HG02938 (cell line): ENCODE measurements around the gene S1PR3.

Experiments
- ATAC-seq: cut with Tn5 transposase; IDR thresholded peaks from one replicate; pipeline ENCODE4 v1.9.1; 2021; ENCODE audit warnings: mild to moderate bottlenecking, moderate library complexity; ENCODE audit not compliant: unreplicated experiment

The S1PR3 gene

GRCh38 chr9:89029788-89030187 lies 38.5 kb downstream of the S1PR3 start:
- ATAC-seq = no peak

GRCh38 chr9:89032173-89032572 lies 40.9 kb downstream of the S1PR3 start:
- ATAC-seq = no peak

GRCh38 chr9:89032661-89033060 lies 41.4 kb downstream of the S1PR3 start:
- ATAC-seq = no peak

- ATAC-seq = no peak
Measured at GRCh38 chr9:89036383-89036782, 45.1 kb downstream of the S1PR3 start.

- ATAC-seq = no peak
Measured at GRCh38 chr9:89036891-89037290, 45.6 kb downstream of the S1PR3 start.

GRCh38 chr9:89037346-89037745 lies 46.1 kb downstream of the S1PR3 start:
- ATAC-seq = no peak

- ATAC-seq = no peak
Measured at GRCh38 chr9:89037891-89038290, 46.6 kb downstream of the S1PR3 start.

GRCh38 chr9:89038382-89039103 lies 47.3 kb downstream of the S1PR3 start:
- no peak for ATAC-seq

- no peak for ATAC-seq
Measured at GRCh38 chr9:89039104-89039465, 47.8 kb downstream of the S1PR3 start.

DNA sequence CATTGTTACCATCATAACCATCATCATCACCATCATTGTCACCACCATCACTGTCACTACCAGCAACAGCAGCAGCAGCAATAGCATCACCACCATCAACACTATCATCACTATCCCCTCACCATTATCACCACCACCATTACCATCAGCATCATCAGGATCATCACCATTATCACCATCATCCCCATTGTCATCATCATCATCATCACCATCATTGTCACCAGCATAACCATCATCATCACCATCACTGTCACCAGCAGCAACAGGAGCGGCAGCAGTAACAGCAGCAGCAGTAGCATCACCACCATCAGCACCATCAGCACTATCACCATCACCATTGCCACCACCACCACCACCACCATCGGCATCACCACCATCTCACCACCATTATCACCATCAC lies 48.4 kb downstream of the S1PR3 start:
- no peak for ATAC-seq

DNA sequence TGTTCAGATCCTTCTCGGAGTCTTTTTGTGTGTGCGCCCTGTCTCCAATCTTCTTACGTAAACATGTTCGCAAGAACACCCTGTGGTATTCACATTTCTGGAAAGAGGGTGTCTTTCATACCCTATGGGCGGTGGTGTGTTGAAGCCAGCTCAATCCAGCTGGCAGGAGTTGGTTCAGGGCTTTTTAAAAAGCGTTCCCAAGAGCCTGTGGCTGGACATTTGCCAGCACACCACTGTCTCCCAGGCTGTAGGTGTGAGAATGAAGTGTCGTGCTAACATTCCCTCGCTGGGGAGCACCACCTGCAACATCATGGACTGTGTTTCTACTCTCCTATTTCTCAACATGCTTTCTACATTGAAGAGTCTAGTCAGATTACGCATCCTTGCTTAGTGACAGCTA lies 51.7 kb downstream of the S1PR3 start:
- no peak for ATAC-seq

DNA sequence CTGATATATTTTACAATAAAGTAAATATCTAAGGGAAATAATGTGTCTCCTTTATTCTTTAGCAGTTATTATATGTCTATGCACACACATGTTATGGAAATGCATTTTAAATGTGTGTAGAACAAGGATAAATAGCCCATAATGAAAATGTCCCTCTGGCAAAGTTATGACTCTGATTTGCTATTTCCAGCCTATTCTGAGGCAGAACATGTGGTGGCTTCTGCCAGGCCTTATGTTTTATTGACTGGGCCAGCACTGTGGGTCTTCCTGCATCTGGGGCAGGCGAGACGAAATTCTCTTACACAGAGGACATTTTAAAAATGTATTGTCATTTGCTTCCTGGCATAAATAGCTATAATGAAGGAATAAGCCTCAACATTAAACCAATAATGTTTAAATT lies 52.8 kb downstream of the S1PR3 start:
- no peak for ATAC-seq

DNA sequence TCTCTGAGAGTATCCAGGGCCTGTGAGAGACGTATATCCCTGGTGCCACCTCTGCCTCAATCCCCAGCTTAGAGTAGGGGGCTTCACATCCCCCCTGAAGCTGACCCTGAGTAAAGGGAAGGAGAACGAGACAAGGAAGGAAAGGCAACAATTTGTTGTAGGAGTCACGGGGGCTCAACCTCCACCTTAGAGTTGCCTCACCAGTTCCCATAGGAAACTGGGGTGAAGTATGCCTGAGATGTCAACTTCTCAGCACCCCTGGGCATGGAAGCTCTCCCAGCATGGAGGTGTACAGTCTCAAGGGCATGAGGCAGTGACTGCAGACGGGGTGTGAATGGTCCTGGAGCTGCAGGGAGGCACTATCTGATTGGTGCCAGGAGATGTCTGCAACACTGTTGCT lies 53.6 kb downstream of the S1PR3 start:
- ATAC-seq = no peak

GRCh38 chr9:89046832-89047231 lies 55.6 kb downstream of the S1PR3 start:
- ATAC-seq = no peak

GRCh38 chr9:89047667-89048066 lies 56.4 kb downstream of the S1PR3 start:
- no peak for ATAC-seq

DNA sequence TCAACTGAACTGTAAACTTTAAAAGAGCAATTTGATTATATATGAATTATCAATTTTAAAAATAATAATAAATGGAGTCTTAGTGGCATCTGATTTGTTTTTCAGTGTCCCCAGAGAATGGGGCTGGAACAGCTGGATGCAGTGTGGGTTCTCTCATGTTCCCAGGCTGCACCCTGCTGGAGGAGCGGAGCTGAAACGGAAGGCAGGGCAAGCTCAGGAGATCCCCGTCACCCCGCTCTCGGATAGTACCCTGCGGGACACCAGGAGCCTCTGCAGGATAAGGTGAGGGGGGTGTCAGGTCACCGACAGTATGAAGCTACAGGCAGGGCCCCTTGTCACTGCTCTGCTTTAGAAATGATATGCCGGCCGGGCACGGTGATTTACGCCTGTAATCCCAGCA lies 57.3 kb downstream of the S1PR3 start:
- ATAC-seq = no peak

DNA sequence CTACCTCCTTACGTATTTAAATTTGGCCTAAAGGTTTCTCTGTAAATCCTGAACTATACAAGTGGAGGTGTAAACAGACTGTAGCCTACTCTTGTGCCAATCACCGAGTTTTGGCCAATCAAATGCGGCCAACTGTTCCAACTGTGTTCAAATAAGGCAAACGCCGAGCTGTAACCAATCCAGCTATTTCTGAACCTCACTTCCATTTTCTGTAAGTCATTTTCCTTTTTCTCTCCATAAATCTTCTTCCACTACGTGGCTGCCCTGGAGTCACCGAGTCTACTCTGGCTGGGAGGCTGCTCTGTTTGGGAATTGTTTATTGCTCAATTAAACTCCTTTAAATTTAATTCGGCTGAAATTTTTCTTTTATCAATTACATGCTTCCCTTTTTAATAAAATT lies 58.4 kb downstream of the S1PR3 start:
- no peak for ATAC-seq

- no peak for ATAC-seq
Measured at GRCh38 chr9:89051421-89052025, 60.3 kb downstream of the S1PR3 start.

- ATAC-seq = no peak
Measured at GRCh38 chr9:89052470-89053097, 61.3 kb downstream of the S1PR3 start.

DNA sequence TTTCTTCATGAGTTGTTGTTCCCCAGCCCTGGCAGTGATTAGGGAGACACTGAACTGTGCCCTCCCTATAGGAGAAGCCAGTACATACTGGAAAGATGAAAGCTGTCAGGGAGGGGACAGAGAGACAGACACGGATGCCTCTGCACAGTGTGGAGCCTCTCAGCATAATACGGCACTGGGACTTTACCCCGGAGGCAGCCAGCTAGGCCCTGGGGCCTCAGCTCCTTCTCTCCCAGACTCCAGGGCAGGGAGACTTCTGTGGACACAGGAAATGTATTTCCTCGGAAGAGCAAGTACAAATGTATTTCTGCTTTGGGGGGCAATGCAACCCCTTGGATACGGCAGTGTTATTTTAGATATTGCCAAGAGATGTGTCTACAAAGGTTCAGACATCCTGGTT lies 62.0 kb downstream of the S1PR3 start:
- no peak for ATAC-seq
